Inferior parietal cortex (tissue), 1 donor: ENCODE data around the gene PNMA8B.
A peak's percentile ranks its signal among the peaks of the same experiment; 100 is the strongest.
"Not testable (repeated sequence)": the region's sequence is repeated elsewhere in the genome, so short reads cannot be mapped to it uniquely, and the experiment has no call there.

Experiments used
- DNase-seq: peaks from one replicate; pipeline ENCODE4 v3.0.0-alpha.2; 2016; ENCODE audit errors: extremely low spot score

The PNMA8B gene, protein sequence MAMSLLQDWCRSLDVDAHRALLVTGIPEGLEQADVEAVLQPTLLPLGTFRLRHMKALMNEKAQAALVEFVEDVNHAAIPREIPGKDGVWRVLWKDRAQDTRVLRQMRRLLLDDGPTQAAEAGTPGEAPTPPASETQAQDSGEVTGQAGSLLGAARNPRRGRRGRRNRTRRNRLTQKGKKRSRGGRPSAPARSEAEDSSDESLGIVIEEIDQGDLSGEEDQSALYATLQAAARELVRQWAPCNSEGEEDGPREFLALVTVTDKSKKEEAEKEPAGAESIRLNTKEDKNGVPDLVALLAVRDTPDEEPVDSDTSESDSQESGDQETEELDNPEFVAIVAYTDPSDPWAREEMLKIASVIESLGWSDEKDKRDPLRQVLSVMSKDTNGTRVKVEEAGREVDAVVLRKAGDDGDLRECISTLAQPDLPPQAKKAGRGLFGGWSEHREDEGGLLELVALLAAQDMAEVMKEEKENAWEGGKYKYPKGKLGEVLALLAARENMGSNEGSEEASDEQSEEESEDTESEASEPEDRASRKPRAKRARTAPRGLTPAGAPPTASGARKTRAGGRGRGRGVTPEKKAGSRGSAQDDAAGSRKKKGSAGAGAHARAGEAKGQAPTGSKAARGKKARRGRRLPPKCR

DNA sequence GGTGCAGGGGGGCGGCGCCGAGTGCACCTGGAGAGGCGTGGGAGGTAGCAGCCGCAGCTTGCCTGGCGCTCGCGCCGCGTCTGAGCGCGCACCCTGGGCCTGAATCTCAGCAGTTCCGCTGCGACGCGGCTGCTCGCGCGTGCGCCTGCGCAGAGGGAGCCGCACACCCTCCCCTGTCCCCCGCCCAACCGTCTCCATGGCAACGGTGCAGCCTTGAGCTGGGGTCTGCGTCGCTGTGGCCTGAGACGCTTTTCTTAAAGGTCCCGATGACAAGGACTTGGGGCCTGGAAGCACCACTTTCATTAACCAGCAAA lies at the start of gene PNMA8B:
Gene PNMA8B, minus strand, starts transcription at position 82 of the 314 bp plus-strand sequence. CDS start 402 bp downstream, outside the sequence.
- peak; percentile 86 for DNase-seq

DNA sequence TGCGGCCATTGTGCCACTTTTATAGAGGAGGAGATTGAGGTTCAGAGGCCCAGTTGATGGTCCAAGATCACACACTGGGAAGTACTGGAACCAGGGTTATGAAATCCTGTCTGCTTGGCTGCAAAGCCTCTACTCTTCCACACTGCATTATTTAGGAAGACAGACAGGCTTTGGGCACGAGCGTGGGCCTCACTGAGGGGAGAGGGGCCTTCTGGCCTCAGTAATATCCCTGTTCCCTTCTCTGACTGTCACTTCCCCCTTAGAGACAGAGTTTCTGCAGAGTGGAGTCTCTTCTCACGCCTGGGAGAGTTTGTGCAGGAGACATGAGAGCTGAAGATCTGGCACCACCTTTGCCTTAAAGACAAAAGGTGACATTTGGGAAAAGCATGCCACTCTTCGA lies 49.0 kb upstream of the PNMA8B start:
- no peak for DNase-seq

DNA sequence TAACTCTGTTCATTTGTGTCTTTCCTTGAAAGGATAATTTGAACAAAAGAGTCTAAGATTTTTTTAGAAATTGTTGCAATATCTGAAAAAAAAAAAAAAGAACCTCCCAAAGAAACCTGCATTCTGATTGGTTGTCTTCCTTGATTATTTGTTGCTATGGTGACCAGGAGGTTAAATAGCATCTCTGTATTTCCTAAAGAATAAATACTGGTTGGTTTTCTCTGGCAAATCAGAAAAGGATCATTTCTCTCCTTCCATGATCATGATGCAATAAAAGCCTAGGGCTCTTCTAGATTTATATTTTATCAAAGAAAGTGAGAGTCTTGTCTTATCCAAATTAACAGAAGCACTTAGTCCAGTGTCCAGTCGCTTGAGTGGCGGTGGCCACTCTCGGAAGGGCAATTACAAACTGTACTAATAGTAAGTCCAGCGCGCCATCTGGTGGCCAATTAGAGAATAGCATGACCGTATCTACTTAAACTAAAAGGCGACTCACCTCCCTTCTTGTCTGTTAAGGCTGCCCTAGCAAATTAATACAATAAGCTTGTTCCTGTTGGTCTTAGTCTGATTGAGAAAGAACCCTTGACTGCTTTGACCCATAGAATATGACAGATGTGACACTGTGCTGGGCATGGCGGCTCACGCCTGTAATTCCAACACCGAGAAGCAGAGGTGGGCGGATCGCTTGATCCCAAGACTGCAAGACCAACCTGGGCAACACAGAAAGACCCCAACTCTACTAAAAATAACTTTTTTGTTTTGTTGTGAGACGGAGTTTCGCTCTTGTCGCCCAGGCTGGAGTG lies 47.0 kb upstream of the PNMA8B start:
- peak; percentile 98 for DNase-seq

DNA sequence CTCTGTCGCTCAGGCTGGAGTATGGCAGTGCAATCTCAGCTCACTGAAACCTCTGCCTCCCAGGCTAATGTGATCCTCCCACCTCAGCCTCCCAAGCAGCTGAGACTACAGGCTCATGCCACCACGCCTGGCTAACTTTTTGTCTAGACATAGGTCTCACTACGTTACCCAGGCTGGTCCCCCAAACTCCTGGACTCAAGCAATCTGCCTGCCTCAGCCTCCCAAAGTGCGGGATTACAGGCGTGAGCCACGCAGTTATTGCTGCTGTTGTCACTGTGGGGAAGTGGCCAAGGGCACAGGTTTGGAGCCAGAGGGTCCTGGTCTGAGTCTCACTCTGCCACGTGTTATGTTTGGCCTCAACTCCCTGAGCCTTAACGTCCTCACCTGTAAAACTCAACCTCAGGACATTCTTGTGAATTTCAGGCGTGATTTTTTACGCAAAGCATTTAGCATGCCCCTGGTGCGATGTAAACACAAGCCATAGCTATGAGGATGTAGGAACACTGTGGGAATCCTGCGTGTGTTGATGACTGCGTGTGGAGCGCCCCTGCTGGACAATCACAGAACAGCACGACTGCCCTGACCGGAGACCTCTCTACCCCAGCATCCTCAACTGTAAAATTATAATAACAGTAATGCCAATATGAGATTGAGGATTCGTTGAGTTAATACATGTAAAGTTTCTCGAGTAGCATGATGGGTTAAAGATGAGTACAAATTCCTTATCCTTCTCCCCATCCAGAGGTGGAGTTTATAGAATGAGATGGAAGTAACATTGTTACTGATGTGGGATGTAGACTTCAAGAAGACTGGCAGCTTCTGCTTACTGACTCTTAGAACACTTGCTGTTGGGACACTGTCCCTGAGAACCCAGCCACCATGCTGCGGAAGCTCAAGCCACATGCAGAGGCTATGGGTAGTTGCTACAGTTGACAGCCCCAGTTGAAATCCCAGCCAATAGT lies 41.8 kb upstream of the PNMA8B start:
- no peak for DNase-seq

DNA sequence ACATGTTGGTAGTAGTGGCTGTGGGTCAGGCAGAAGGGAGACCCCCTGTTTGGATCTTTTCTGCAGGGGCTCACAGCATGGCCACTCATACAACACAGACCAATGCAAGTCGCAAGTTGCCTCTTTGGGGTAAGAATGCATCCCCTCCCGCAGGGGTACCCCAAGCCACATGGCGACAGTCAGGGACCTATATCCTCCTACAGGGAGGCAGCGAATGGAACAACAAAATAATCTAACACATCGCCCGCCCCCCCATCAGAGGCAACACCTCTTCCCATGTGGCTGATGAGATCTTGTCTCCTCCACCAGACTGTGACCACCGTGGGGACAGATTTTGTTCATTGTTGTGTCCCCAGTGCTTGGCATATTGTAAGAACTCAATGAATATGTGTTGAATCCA lies 40.7 kb upstream of the PNMA8B start:
- DNase-seq = no peak

DNA sequence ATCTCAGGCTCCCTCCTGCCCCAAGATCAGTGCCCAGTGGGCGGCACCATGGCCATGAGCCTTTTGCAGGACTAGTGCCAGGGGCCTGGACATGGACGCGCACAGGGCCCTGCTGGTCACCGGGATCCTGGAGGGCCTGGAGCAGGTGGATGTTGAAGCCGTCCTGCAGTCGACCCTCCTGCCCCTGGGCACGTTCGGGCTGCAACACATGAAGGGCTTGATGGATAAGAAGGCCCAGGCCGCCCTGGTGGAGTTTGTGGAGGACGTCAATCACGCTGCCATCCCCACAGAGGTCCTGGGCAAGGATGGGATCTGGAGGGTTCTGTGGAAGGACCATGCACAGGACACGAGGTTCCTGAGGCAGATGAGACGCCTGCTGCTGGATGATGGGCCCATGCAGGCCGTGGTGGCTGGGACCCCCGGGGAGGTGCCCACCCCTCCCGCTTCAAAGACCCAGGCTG lies 38.0 kb upstream of the PNMA8B start:
- no peak for DNase-seq

DNA sequence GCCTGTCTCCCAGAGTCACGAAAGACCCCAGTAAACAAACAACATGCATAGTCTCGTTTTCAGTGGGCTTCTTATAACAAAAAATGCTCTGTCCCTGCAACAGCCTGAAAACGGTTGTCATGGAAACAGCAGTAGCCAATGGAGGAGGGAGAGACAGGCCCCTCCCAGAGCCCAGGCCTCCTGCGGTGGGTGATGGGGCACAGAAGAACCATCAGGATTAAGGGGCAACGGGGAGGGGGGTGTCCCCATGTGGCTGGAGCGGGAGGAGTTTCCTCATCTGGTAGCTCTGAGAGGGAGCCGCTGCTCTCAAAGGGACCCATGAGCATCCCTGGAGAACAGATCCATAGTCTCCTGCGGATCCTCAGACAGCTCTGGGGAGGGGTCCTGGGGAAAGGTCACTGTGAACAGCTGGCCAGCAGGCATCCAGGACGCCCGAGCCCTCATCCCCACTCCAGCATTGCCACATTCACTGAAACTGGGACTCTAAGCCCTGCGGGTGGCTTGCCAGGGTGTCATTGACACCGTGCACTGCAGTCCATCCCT lies 37.5 kb upstream of the PNMA8B start:
- peak; percentile 52 for DNase-seq

DNA sequence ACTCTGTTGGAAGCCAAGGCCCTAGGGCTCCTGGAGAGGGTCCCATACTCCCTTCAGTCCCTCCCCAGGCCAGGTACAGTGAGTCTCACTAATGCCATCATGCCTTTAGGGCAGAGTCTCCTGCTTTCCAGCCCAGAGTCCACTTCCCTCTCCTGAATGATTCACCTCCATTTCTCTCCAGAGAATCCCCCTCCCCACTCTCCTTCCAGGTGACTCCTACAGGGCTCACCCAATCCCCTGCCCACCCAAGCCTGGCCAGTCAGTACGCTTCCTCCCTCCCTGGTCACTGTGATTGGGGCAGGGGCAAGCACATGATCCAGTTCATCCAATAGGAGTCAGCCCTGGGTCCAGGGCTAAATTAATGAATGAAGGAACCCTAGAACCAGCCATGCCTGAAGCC lies 35.0 kb upstream of the PNMA8B start:
- DNase-seq = no peak

DNA sequence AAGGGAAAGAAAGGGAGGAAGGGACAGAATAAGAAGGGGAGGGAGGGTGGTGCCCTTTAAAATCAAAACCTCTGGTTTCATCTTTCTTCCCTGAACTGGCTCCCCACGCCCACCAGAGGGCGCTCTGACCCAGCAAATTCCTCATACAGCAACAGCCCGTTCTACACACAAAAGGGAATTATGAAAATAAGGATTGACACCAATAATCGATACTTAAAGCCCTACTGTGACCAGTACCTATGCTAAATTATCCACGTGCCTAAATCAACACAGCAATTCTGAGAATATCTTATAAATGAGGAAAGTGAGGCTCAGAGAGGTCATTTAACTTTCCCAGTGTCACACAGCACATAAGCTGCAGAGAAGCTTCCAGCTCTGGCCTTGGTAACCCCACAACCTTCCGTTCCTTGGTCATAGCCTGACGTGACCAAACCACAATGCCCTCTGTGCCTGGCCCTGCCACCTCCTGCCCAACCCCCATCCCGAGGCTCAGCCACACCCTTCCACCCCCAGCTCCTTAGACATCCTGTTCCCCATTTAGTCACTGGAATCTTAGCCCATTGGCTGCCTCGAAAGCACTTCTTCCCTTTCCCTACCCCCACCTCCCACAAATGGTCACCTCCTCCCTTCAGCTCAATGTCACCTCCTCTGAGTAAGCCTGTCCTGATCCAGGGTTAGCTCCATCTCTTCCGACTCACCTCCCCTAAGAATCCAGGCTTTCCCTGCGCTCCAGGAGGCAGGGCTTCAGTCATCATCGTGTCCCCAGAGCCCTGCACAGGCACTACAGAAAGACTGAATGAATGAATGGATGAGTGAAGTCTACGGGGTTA lies 34.2 kb upstream of the PNMA8B start:
- DNase-seq = peak; percentile 90

DNA sequence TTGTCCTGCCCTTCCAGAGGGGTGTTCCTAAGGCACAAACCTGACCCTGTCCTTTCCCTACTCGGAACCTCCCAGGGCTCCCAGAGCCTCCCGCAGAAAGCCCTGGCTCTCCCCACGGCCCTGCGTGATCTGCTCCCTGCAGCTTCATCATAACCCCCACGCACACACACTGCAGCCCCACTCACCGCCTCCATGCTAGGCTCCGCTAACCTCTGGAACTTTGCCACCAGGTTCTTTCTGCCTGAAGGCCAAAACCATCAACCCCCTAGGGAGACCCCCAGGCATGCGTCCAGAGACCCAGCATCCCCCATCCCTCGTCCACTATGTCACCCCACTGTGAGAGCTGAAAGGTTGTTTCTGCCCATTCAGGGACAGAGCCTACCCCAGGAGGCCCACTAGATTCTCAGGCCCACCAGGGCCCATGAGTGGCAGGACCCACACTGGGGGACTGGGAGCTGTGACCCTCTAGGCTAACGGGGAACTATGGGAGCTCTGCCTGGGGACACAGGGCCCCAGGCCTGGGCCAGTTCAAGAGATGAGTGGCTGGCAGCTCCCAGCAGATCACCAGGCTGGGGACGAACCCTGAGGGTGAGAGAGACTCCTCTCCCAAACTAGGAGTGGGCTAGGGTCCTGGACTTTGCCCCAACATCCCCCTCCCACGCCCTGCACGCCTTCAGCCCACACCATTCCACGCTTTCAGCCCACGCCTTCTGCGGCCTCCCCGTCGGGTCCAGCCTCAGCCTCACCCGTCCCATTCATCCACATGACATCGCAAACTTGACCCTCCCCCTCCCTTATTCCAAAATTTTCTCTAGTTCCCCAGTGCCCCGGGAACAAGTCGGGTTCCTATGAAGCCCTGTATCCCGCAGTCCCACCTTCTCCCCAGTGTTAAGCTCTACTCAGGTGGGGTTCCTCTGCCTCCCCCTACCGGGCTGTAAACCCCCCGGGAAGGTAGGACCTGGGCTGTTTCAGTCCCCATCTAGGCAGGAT lies 33.2 kb upstream of the PNMA8B start:
- DNase-seq = no peak

DNA sequence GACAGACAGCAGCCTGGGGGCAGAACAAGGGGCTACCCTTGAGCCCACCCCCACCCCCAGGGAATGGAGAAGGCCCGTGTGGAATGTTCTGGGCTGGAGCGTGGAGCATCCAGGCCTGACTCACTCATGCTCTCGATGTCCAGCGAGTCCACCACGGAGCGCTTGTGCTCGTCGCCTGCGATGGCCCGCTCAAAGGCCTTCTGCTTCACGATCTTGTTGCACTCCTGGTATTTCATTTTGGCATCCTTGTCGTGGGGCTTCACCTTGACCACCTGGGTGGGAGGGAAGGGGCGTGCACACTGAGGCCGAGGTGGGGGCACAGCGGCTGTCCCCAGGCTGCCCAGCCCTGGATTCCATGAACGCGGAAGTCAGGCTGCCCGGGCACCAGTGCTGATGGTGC lies 31.1 kb upstream of the PNMA8B start:
- not testable (repeated sequence) for DNase-seq

DNA sequence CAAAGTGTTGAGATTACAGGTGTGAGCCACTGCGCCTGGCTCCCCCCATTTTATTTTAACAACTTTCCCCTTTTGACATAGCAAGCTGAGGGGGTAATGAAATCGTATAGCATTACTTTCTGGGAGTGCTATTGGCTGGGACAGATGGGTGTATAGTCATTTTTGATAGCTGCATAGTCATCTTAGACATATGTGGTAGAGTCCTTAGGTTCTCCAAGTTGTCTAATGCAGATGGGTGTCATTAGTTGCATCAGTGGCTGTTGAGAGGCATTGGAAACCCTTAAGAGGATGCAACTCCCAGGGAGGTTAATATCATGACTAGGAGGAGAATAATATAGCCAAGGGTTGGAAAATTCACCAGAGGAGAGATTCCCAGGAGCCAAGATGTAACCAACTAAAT lies 28.6 kb upstream of the PNMA8B start:
- DNase-seq = no peak

DNA sequence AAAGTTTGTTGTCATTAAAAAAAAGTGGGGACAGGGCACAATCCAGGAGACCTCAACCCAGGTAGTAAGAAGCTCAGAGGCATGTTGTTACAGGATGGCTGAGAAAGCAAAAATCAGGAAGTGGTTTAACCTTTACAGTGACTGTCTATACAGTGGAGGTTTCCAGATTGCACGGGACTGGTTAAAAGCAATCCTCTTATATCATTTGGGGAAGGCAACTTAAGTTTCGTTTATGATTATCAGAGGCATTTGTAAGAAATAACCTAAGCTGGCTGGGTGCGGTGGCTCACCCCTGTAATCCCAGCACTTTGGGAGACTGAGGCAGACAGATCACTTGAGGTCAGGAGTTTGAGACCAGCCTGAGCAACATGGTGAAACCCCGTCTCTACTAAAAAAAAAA lies 27.3 kb upstream of the PNMA8B start:
- DNase-seq = not testable (repeated sequence)

DNA sequence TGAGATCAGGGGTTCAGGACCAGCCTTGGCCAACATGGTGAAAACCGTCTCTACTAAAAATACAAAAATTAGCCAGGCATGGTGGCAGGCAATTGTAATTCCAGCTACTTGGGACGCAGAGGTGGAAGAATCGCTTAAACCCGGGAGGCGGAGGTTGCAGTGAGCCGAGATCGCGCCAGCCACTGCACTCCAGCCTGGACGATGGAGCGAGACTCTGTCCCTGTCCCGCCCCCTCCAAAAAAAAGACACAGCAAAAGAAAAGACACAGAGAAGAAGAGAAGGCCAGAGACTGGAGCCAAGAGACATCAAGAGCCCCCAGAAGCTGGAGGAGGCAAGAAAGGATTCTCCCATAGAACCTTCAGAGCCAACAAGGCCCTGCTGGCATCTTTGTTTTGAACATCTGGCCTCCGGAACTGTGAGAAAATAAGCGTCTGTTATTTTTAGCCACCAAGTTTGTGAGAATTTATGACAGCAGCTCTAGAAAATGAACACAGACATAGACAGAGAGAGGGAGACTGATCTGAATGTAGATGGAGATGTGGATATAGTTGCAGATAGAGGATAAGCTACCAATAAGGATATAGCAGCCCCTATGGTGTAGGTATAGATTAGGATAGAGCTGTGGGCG lies 25.7 kb upstream of the PNMA8B start:
- no peak for DNase-seq

DNA sequence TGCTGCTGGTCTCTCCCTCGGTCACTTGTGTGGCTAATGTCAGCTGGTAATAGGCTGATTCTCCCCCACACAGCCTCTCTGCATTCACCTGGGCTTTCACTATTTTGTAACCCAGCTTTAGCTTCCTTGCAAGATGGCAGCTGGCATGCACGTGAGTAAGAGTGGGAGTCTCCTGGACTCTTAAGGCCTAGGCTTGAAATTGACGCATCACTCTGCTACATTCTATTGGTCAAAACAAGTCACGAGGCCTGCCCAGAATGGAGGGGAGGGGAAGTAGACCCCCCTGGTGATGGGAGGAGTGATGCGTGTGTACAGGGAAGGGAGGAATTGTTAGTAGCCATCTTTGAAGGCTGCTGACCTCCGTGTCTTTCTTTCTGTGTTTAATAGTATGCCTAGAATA lies 24.9 kb upstream of the PNMA8B start:
- no peak for DNase-seq

DNA sequence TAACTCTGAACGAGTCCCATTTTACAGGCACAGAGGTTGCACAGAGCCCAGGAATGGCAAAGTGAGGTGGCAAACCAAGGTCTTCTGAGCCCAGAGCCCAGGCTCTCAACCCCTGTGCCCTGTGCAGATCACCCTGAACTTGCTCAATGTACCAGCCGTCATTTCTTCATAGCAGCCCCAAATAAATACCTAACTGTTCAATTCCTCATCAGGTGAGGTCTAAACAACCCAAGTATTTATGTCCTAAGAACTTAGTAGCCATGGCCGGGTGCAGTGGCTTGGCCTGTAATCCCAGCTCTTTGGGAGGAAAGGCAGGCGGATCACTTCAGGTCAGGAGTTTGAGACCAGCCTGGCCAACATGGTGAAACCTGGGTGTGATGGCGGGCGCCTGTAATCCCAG lies 21.8 kb upstream of the PNMA8B start:
- no peak for DNase-seq

DNA sequence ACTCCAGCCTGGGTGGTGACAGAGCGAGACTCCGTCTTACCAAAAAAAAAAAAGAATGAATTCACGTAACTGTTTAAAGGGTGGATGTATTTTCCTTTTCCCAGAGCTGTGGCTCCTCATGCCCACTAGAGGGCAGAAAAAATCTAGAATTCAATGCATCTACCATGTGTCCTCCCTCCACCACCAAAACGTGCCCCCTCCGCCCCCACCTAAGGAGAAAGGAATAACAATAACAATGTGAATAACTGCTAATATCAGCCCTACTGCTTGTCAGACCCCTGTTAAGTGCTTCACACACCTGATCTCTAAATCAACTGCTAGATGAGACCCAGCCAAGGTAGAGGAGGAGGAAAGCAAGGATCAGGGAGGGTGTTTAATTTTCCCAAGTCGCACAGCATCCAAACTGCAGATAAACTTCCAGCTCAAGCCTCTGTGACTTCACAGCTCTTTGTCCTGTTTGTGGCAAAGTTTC lies 20.2 kb upstream of the PNMA8B start:
- peak; percentile 51 for DNase-seq

DNA sequence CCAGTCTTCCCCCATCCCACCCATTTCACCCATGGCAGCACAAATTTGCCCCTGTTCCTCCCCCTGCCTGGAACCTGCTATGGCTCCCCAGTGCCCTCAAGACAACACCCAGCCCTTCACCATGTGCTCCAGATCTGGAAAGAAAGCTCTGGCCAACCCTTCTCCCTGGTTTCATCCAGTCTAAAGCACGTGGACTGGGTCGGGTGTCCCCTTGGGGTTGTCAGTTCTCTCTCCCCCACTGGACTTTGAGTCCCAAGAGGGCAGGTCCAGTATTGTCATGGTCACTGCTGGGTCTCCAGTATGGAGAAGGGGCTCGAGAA lies 19.6 kb upstream of the PNMA8B start:
- no peak for DNase-seq
